ENCODE results near the gene CSMD2. TPM values are rescaled to one million over a fixed set of nuclear protein-coding genes. Genes with fewer than 3 reads are reported as not detected.

CSMD2 gene
- total RNA-seq, 1 experiment from 2014 or later, result 2.8 TPM

DNA sequence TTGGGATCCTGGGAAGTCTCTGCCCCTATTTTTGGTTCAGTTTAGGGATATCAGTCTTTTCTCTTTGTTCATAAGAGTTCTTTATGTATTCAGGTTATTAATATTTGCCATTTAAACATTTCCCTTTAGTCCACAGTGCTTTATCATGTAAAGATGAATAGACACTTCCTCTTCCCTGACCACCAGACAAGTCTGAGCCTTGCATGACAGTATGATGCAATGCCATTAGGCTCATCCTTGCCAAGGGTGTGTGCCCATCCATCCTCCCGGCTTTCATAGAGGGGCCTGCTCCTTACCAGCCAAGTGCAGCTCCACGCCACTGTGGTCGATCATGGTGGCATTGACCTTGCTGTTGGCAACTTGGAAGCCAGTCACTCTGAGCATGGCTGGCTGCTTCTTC is 640.4 kb downstream of the CSMD2 start:
- no peak for TF ChIP-seq EZH2 (IDR thresholded peaks at IDR 0.05; ENCODE audit: borderline replicate concordance, low read depth, low read length, poor library complexity, severe bottlenecking)
- TF ChIP-seq, protein P1, sequence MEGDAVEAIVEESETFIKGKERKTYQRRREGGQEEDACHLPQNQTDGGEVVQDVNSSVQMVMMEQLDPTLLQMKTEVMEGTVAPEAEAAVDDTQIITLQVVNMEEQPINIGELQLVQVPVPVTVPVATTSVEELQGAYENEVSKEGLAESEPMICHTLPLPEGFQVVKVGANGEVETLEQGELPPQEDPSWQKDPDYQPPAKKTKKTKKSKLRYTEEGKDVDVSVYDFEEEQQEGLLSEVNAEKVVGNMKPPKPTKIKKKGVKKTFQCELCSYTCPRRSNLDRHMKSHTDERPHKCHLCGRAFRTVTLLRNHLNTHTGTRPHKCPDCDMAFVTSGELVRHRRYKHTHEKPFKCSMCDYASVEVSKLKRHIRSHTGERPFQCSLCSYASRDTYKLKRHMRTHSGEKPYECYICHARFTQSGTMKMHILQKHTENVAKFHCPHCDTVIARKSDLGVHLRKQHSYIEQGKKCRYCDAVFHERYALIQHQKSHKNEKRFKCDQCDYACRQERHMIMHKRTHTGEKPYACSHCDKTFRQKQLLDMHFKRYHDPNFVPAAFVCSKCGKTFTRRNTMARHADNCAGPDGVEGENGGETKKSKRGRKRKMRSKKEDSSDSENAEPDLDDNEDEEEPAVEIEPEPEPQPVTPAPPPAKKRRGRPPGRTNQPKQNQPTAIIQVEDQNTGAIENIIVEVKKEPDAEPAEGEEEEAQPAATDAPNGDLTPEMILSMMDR (conservative IDR thresholded peaks at IDR 0.05; ENCODE audit: low read depth, low read length), result no peak
- intact Hi-C loops (cut with micrococcal nuclease; ENCODE audit: unreplicated experiment), result no loop called here
- no TSS peak for BruUV-seq (replicated peaks)
- ChIA-PET CTCF (no interaction called here), POLR2A (ENCODE audit: low non-redundant PET) (no interaction called here)
- DNase-seq (ENCODE audit: low spot score), result no peak
- H3K9me3 ChIP-seq (ENCODE audit: low read depth, low read length, poor library complexity, severe bottlenecking), result no peaks in the 10 kb centered on the region
- no peak overlapping the region for H3K4me3 ChIP-seq (ENCODE audit: low read depth, low read length, poor library complexity, severe bottlenecking)
- H3K27ac ChIP-seq (ENCODE audit: low read depth, low read length, poor library complexity, severe bottlenecking), result no peak overlapping the region
- H3K4me1 ChIP-seq (ENCODE audit: insufficient read depth, low read length, poor library complexity, severe bottlenecking), result no peaks in the 10 kb centered on the region
- H3K27me3 ChIP-seq (replicated peaks; ENCODE audit: insufficient read depth, low read depth, low read length, poor library complexity), result peaks cover 30% of the 10 kb centered on the region
- H3K36me3 ChIP-seq (ENCODE audit: insufficient read depth, low read length, poor library complexity, severe bottlenecking), result no peaks in the 10 kb centered on the region

DNA sequence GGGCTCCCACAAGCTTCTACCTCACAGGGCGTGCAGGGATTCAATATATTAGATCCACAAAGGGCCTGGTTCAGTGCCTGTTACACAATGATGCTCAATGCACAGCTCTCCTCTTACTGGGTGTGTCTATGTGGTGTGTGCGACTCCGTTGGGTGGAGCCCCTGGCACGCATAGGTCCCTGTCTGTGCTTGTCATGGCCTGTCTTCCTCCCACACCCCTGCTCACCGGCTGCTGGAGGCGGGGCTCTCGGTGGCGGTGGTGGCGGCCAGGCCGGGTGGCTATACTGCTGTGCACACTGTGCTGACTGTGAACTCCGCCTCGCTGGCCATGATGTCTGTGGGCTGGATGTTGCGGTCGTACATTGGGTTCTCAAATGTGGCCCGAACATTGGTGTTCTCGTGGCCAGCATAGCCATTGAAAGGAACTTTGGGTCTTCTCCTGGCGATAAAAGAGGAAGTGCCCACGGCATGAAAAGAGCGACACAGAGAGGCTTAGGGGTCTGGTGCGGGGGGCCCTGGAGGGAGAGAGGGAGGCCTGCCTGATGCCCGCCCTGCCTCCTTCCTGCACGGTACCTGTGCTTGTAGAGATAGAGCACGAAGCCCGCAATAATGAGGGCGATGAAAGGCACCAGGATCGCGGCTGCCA is 645.7 kb downstream of the CSMD2 start:
- intact Hi-C loops (cut with micrococcal nuclease; ENCODE audit: unreplicated experiment), result no loop called here
- Histone ChIP-seq H3K36me3 (ENCODE audit: insufficient read depth, low read length, poor library complexity, severe bottlenecking) (no peaks in the 10 kb centered on the region), H3K4me1 (ENCODE audit: insufficient read depth, low read length, poor library complexity, severe bottlenecking) (no peaks in the 10 kb centered on the region), H3K27ac (ENCODE audit: low read depth, low read length, poor library complexity, severe bottlenecking) (no peak overlapping the region), H3K4me3 (ENCODE audit: low read depth, low read length, poor library complexity, severe bottlenecking) (no peak overlapping the region), H3K9me3 (ENCODE audit: low read depth, low read length, poor library complexity, severe bottlenecking) (no peaks in the 10 kb centered on the region), H3K27me3 (replicated peaks; ENCODE audit: insufficient read depth, low read depth, low read length, poor library complexity) (peaks cover 16% of the 10 kb centered on the region)
- ChIA-PET POLR2A (ENCODE audit: low non-redundant PET) (no interaction called here), CTCF (no interaction called here)
- DNase-seq (ENCODE audit: low spot score), result no peak
- no peak for TF ChIP-seq EZH2 (IDR thresholded peaks at IDR 0.05; ENCODE audit: borderline replicate concordance, low read depth, low read length, poor library complexity, severe bottlenecking)
- TF ChIP-seq, protein P1 (conservative IDR thresholded peaks at IDR 0.05; ENCODE audit: low read depth, low read length), result no peak
- BruUV-seq (replicated peaks), result no TSS peak

DNA sequence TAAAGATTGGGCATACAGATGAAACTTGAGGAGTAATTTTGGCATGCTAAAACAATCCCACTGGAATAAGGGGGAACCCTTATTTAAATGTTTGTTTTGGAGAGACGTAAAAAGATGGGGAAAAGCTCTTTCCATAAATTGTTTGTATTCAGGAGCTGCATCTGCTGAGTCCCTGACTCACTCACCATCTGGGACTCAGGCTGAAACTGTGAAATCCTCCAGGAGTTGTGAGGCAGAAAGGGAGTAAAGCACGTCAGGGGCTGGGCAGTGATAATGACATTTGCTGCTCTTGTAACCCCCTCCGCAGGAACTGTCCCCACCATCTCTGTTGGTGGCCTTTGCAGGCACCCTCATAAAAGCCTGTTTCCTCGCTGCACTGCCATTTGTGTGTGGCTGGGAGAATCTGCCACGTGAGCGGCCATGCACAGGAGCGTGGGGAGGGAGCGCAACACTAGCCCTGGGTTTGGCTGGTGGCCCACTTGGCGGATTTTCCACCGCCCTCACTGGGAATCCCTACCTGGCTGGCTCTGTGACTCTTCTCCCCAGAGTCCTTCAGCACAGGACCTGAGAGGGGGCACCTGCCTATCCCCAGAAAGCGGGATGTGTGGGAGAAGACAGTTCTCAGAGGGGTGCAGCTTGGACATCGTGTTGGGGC is 647.3 kb downstream of the CSMD2 start:
- no peaks in the 10 kb centered on the region for H3K4me1 ChIP-seq (ENCODE audit: insufficient read depth, low read length, poor library complexity, severe bottlenecking)
- no peak overlapping the region for H3K27ac ChIP-seq (ENCODE audit: low read depth, low read length, poor library complexity, severe bottlenecking)
- ChIA-PET CTCF (interaction anchor here (0.6 kb wide), 1 partner anchor 17 kb away, joined by 5 read pairs; no protein-coding TSS in a partner anchor), POLR2A (ENCODE audit: low non-redundant PET) (no interaction called here)
- DNase-seq (ENCODE audit: low spot score), result no peak
- no peak overlapping the region for H3K4me3 ChIP-seq (ENCODE audit: low read depth, low read length, poor library complexity, severe bottlenecking)
- no peaks in the 10 kb centered on the region for H3K36me3 ChIP-seq (ENCODE audit: insufficient read depth, low read length, poor library complexity, severe bottlenecking)
- intact Hi-C loops (cut with micrococcal nuclease; ENCODE audit: unreplicated experiment), result no loop called here
- peaks cover 8% of the 10 kb centered on the region for H3K27me3 ChIP-seq (replicated peaks; ENCODE audit: insufficient read depth, low read depth, low read length, poor library complexity)
- TF ChIP-seq, protein P1 (conservative IDR thresholded peaks at IDR 0.05; ENCODE audit: low read depth, low read length), result no peak
- TF ChIP-seq EZH2 (IDR thresholded peaks at IDR 0.05; ENCODE audit: borderline replicate concordance, low read depth, low read length, poor library complexity, severe bottlenecking), result no peak
- no TSS peak for BruUV-seq (replicated peaks)
- H3K9me3 ChIP-seq (ENCODE audit: low read depth, low read length, poor library complexity, severe bottlenecking), result no peaks in the 10 kb centered on the region
